Measurements from ENCODE around the gene LRRC32. TPM values are rescaled to one million over a fixed set of nuclear protein-coding genes. Genes with fewer than 3 reads are reported as not detected.

The LRRC32 gene
- total and polyA plus RNA-seq, 8 donors, result 14.0 to 270 (median 23.9) TPM

DNA sequence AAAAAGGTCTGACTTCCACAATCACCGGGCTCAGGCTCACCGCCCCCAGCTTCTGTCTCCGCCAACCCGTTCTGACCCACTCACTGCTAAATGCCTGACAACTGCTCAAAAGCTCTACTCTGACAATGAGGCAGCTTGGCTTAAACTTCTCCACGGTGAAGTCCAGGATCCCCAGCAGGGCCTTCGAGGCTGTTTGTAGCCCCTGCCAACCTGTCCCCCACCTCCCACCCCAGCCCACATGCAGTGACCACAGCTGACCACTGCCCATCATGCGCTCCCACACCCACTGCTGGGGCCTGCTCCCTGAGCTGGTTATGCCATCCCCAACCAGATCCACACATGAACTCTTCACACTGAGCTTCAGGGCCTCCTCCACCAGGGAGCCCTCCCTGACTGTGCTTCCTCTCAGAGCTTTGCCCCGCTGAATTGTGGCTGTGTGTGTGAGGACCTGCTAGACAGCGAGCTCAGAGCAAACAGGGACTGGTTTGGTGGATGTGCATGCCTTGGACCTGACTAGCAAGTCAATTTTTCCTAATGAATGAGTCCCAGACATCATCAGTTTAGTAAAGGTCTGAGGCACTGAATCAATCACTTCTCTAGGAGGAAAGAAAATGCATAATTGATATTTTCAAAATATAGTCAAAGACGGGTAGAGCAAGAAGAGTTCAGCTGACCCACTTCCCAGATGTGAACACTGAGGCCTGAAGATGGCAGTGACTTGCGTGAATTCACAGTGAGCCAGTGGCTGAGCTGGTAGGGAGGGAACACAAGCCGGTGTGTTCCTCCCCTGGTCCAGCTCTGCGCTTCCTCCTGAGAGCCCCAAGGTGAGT, 7.7 kb downstream of the LRRC32 start:
- TF ChIP-seq, protein P1, sequence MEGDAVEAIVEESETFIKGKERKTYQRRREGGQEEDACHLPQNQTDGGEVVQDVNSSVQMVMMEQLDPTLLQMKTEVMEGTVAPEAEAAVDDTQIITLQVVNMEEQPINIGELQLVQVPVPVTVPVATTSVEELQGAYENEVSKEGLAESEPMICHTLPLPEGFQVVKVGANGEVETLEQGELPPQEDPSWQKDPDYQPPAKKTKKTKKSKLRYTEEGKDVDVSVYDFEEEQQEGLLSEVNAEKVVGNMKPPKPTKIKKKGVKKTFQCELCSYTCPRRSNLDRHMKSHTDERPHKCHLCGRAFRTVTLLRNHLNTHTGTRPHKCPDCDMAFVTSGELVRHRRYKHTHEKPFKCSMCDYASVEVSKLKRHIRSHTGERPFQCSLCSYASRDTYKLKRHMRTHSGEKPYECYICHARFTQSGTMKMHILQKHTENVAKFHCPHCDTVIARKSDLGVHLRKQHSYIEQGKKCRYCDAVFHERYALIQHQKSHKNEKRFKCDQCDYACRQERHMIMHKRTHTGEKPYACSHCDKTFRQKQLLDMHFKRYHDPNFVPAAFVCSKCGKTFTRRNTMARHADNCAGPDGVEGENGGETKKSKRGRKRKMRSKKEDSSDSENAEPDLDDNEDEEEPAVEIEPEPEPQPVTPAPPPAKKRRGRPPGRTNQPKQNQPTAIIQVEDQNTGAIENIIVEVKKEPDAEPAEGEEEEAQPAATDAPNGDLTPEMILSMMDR (IDR thresholded peaks at IDR 0.05), result no peak
- TF ChIP-seq EP300 (IDR thresholded peaks at IDR 0.05), result no peak
- no peak for TF ChIP-seq POLR2A (IDR thresholded peaks at IDR 0.05)
- no peak for TF ChIP-seq POLR2AphosphoS5 (IDR thresholded peaks at IDR 0.05)
- H3K9me3 ChIP-seq, result no peaks in the 10 kb centered on the region
- DNase-seq, result no peak
- H3K27me3 ChIP-seq, result peaks cover 0 to 8% (median 0%) of the 10 kb centered on the region in 3 donors
- 87 to 90% (median 88%) methylated on average over 13 of the region's 13 CpGs for WGBS, 5 donors
- intact Hi-C loops (cut with DNase I; ENCODE audit: low total_unique reads), result no loop called here
- H3K36me3 ChIP-seq, result peaks cover 0 to 31% (median 27%) of the 10 kb centered on the region in 4 donors
- H3K4me1 ChIP-seq, result peaks cover 5 to 24% (median 13%) of the 10 kb centered on the region in 4 donors
- no peak overlapping the region for H3K27ac ChIP-seq
- H3K4me3 ChIP-seq, result no peak overlapping the region

DNA sequence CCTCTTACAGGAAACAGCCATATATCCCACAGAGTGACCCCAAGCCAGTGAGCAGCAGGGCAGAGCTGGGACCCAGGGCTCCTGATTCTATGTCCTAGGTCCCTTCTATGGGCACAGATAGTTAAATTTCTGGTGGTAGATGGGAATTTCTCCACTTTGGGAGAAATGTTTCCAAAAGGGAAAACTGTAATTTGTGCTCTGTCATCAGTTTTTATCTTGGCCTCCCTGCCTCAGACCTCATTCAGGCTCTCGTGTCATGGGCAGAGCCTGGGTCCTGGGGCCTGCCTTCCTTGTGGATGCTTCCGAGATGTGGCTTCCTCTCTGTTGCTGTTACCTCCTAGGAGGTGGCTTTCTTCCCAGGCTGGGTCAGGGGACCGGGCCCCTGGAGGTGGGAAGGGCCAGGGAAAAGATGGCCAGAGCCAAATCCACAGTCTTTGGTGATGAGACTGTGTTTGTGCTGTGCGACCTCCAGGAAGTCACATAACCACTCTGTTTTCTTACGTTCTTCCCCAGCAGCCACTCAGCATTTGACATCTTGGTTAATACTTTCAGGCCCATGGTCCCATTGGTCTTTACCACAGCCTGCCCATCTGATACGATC, 8.6 kb downstream of the LRRC32 start:
- TF ChIP-seq POLR2AphosphoS5 (IDR thresholded peaks at IDR 0.05), result no peak
- TF ChIP-seq POLR2A (IDR thresholded peaks at IDR 0.05), result no peak
- no peak for TF ChIP-seq EP300 (IDR thresholded peaks at IDR 0.05)
- TF ChIP-seq, protein P1 (IDR thresholded peaks at IDR 0.05), result no peak
- no peaks in the 10 kb centered on the region for H3K9me3 ChIP-seq
- intact Hi-C loops (cut with DNase I; ENCODE audit: low total_unique reads), result no loop called here
- no peaks in the 10 kb centered on the region for H3K27me3 ChIP-seq
- DNase-seq, result no peak
- H3K36me3 ChIP-seq, result peaks cover 0 to 31% (median 27%) of the 10 kb centered on the region in 4 donors
- H3K4me3 ChIP-seq, result no peak overlapping the region
- 77 to 85% (median 82%) methylated on average over 6 of the region's 6 CpGs for WGBS, 5 donors
- H3K4me1 ChIP-seq, result peaks cover 5 to 29% (median 14%) of the 10 kb centered on the region in 4 donors
- H3K27ac ChIP-seq, result no peak overlapping the region

DNA sequence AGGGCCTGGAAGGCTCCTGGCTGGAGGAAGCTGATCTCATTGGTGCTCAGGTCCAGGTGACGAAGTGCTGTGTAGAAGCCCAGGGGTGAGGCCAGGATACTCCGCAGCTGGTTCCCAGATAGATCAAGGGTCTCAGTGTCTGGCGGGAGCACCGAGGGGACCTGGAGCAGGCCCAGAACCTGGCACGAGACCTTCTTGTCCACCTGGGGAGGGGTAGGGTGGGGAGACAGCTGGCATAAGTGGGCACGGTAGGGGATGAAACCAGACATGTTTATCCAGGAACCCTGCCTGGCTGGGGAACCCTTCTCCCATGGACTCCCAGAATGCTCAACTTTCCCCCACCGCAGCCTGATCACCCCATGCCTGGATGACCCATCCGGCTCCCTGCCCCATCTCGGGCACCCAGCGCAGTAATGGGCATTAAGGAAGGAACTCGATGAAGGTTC, 9.2 kb downstream of the LRRC32 start:
- no peak for DNase-seq
- H3K27ac ChIP-seq, result no peak overlapping the region
- no peaks in the 10 kb centered on the region for H3K27me3 ChIP-seq
- H3K4me3 ChIP-seq, result no peak overlapping the region
- H3K36me3 ChIP-seq, result peaks cover 0 to 31% (median 27%) of the 10 kb centered on the region in 4 donors
- H3K4me1 ChIP-seq, result peaks cover 7 to 32% (median 17%) of the 10 kb centered on the region in 4 donors
- TF ChIP-seq POLR2AphosphoS5 (IDR thresholded peaks at IDR 0.05) (no peak), EP300 (IDR thresholded peaks at IDR 0.05) (no peak), POLR2A (IDR thresholded peaks at IDR 0.05) (no peak)
- TF ChIP-seq, protein P1 (IDR thresholded peaks at IDR 0.05), result no peak
- whole genome bisulfite sequencing, 5 donors, result 91 to 94% (median 93%) methylated on average over 7 to 11 of the region's 11 CpGs
- intact Hi-C loops (cut with DNase I; ENCODE audit: low total_unique reads), result no loop called here
- no peaks in the 10 kb centered on the region for H3K9me3 ChIP-seq

DNA sequence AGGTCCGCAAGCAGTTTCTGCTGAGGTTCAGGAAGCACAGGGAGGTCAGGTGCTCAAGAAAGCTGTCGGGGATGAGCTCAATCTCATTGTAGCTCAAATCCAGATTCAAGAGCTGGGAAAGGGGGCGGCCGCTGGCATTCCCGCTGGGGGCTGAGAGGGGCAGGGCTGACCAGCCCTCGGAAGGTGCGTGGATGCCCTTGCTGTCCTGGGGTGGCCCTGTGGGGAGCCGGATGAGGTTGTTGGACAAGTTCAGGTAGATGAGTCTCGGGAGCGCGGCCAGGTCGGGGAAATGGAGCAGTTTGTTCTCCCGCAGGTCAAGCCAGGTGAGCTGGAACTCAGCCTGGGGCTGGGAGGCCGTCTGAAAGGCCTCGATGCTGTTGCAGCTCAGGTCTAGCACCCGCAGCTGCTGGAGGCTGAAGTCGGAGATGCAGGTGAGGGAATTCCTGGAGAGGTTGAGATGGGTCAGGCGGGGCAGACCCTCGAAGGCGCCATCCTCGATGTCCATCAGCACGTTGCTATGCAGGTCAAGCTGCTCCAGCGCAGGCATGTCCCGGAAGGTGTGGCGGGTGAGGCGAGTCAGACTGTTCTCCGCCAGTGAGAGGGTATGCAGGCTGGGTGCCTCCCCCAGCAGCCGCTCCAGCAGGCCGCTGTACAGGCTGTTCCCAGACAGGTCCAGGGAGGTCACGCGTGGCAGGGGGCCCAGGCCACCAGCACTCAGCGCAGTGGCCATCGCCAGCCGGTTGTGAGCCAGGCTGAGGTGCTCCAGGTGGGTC, 9.8 kb downstream of the LRRC32 start:
- H3K9me3 ChIP-seq, result no peaks in the 10 kb centered on the region
- H3K27ac ChIP-seq, result no peak overlapping the region
- peaks cover 10 to 33% (median 17%) of the 10 kb centered on the region in 4 donors for H3K4me1 ChIP-seq
- no peak for DNase-seq
- H3K27me3 ChIP-seq, result no peaks in the 10 kb centered on the region
- peaks cover 0 to 31% (median 27%) of the 10 kb centered on the region in 4 donors for H3K36me3 ChIP-seq
- H3K4me3 ChIP-seq, result no peak overlapping the region
- no peak for TF ChIP-seq POLR2A (IDR thresholded peaks at IDR 0.05)
- no peak for TF ChIP-seq POLR2AphosphoS5 (IDR thresholded peaks at IDR 0.05)
- TF ChIP-seq, protein P1 (IDR thresholded peaks at IDR 0.05), result no peak
- TF ChIP-seq EP300 (IDR thresholded peaks at IDR 0.05), result no peak
- 80 to 90% (median 87%) methylated on average over 18 to 34 of the region's 34 CpGs for WGBS, 5 donors
- intact Hi-C loops (cut with DNase I; ENCODE audit: low total_unique reads), result no loop called here

All from stomach (tissue), 9 donors.